Endometrial microvascular endothelial cells (primary cell): ENCODE data around the gene TMEM131. TPM values are rescaled to one million over a fixed set of nuclear protein-coding genes. Genes with fewer than 3 reads are reported as not detected.
"Not testable (repeated sequence)": the region's sequence is repeated elsewhere in the genome, so short reads cannot be mapped to it uniquely, and the experiment has no call there.

Experiments
- in situ Hi-C: cut with HindIII; loops from 2 replicates; pipeline ENCODE4 v1.10.0; 2017; ENCODE audit warnings: low sequenced_read_pairs, low pct_unique_long_range_greater_than_20kb; ENCODE audit errors: inconsistent ontology term
- total RNA-seq: library from RNA; depleted of rRNA; stranded (reverse); fragments of >200 nt; gene quantifications from one replicate; pipeline ENCODE4 v1.2.3, GENCODE V29; 2015; ENCODE audit errors: inconsistent ontology term

Gene TMEM131, protein sequence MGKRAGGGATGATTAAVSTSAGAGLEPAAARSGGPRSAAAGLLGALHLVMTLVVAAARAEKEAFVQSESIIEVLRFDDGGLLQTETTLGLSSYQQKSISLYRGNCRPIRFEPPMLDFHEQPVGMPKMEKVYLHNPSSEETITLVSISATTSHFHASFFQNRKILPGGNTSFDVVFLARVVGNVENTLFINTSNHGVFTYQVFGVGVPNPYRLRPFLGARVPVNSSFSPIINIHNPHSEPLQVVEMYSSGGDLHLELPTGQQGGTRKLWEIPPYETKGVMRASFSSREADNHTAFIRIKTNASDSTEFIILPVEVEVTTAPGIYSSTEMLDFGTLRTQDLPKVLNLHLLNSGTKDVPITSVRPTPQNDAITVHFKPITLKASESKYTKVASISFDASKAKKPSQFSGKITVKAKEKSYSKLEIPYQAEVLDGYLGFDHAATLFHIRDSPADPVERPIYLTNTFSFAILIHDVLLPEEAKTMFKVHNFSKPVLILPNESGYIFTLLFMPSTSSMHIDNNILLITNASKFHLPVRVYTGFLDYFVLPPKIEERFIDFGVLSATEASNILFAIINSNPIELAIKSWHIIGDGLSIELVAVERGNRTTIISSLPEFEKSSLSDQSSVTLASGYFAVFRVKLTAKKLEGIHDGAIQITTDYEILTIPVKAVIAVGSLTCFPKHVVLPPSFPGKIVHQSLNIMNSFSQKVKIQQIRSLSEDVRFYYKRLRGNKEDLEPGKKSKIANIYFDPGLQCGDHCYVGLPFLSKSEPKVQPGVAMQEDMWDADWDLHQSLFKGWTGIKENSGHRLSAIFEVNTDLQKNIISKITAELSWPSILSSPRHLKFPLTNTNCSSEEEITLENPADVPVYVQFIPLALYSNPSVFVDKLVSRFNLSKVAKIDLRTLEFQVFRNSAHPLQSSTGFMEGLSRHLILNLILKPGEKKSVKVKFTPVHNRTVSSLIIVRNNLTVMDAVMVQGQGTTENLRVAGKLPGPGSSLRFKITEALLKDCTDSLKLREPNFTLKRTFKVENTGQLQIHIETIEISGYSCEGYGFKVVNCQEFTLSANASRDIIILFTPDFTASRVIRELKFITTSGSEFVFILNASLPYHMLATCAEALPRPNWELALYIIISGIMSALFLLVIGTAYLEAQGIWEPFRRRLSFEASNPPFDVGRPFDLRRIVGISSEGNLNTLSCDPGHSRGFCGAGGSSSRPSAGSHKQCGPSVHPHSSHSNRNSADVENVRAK (N-terminal part only)
- total RNA-seq = 30.9 TPM

DNA sequence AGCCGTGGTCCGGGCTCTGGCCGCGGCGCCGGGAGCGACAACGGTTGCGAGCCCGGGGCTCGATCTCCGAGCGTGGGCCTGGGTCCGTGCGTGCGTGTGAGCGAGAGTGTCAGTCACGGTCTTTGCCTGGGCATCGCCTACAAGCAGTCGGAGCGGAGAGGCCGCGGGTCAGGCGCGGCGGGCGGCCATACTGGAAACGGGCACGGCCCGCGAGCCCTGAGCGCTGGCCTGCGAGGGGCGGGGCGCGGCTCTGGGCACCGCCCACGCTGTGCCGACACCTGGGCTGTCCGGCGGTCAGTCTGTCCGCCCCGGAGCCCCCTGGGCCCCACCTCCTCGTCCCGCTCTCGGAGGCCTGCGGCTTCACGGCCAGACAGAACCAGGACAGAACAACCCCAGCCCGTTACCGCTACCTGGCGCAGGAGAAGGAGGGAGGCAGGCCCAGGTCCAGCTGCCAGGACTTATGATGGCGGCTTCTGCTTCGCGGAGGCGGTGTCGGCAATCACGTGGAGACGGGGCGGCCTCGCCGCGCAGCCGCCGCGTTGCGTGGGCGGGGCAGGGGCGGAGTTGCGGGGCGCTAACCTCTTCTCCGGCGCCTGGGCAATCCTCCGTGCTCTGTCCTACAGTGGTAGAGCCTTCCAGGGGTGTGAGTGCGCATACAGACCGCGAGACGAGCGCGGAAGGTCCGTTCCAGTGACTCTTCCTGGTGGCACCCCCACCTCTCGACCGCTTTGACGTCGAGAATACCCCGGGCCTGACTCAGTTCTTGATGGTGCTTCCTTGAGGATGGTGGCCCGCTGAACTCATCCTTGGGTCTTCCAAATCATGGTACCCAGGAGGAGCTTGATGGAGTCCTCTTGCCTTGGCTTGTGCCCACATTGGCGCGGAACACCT lies at the start of gene TMEM131:
TMEM131 (minus strand) TSS at position 215 of the 891 bp plus-strand sequence. CDS start 286 bp downstream, outside the sequence.
- in situ Hi-C loops = no loop called here

DNA sequence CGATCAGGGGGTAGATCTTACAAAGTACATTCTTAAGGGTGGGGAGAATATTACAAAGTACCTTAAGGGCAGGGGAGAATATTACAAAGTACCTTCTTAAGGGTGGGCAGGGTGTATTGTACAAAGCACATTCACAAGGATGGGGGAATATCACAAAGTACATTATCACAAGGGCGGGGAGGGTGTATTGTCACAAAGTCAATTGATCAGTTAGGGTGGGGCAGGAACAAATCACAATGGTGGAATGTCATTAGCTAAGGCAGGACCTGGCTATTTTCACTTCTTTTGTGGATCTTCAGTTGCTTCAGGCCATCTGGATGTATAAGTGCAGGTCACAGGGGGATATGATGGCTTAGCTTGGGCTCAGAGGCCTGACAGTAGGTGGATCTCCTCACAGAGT lies 49.0 kb upstream of the TMEM131 start:
- in situ Hi-C loops = not testable (repeated sequence)

DNA sequence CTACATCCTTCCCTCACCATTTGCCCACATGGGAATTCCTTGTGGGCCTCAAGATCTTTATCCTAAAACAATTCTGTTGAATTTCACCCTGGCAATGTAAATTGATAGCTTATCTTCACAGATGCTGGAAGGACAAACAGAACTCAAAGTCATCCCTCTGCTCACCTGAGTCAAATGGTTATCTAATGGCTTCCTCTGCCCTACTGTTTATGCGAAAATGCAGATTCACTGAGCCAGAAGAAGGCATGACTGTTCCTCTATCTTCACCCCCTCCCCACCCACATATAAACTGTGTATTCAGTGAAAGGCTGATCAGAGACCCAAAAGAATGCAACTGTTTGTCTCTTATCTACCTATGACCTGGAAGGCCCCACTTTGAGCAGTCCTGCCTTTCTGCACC lies 47.4 kb upstream of the TMEM131 start:
- in situ Hi-C loops = no loop called here

DNA sequence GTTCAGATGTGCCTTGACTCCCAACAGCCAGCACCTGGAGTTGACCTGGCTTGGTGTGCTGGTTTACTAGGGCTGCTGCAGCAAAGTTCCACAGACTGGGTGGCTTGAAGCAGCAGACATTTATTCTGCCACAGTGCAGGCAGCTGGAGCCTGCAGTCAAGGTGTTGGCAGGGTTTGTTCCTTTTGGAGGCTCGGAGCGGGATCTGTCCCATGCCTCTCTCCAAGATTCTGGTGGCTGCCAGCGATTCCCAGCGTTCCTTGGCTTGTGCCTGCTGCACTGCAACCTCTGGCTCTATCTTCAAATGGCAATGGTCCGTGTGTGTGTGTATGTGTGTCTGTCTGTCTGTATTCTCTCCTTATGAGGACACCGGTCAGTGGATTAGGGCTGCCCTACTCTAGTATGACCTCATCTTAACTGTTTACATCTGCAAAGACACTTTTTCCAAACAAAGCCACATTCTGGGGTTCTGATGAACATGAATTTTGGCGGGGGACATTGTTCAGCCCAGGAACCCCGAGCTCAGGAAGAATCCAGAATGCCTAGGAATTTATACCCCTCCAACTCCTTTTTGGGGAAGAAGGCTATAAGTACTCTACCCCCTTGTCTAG lies 44.7 kb upstream of the TMEM131 start:
- in situ Hi-C loops = no loop called here

DNA sequence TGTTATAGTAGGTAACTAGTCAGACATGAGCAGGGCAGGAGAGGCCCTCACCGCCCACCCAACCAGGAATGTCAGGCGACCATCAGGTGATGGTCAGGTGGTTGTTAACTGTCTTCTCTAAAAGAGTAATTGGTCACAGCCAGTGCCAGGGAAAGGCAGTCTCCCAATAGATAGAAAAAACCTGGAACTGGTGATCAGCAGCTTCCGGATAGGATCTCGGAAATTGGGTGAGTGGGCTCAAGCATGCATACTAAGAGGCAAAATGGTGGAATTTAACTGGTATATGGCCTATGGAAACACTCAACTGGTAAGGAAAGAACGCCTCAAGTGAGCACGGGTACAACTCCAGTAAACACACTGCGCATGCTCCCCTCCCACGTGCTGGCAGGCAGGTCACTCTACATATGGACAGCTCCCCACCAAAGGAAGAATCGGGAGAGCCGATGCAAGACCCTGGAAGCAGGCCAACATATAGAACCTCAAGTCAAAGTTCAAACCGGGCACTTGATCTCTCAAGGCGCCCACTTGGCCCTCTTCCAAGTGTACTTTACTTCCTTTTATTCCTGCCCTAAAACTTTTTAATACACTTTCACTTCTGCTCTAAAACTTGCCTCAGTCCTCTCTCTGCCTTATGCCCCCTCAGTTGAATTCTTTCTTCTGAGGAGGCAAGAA lies 43.5 kb upstream of the TMEM131 start:
- in situ Hi-C loops = no loop called here

DNA sequence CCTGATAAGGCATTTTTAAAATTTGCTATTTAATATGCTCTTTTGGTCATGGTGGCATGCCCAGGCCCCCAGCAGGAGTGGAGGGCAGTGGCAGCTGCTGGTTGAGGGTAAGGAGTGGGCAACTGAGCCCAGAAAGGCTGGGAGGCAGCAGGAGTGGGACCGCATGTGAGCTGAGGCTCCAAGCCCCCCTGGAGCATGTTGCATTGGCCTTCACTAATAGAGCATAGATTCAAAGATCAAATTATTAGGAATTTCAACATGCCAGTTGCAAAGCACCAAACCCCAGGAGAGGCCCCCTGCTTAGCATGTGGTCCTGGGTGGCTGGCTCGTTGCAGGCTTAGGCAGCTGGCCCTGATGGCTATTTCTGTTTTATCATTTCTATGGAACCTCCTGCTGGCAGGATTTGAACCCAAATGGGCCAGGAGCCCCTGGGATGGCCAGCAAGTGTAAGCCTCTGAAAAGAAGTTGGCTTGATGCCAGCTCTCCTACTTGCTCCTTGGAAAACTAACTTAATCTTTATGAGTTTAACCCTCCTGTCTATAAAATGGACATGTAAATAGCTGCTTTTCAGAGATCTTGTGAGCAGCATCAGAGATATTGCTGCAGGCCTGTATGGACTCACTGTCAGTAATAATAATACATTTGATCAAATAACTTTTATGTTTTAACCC lies 42.1 kb upstream of the TMEM131 start:
- in situ Hi-C loops = no loop called here

DNA sequence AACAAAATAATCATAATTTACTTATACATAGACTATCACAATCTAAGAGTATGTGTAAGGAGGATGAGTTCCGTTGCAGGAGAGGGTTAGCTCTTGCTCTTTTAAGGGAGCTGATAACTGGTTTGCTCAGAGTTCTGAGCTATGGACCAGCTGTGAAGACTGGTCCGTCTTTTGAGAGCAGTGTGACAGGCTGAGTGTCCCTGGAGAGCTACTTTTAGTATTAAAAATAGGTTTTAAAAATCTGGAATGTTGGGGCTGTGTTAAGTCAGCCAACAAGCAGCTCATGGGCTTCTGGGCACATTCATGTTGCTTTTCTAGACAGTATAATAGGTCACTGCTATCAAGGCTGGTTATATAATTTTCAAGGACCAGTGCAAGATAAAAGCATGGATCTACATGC lies 41.5 kb upstream of the TMEM131 start:
- in situ Hi-C loops = no loop called here

DNA sequence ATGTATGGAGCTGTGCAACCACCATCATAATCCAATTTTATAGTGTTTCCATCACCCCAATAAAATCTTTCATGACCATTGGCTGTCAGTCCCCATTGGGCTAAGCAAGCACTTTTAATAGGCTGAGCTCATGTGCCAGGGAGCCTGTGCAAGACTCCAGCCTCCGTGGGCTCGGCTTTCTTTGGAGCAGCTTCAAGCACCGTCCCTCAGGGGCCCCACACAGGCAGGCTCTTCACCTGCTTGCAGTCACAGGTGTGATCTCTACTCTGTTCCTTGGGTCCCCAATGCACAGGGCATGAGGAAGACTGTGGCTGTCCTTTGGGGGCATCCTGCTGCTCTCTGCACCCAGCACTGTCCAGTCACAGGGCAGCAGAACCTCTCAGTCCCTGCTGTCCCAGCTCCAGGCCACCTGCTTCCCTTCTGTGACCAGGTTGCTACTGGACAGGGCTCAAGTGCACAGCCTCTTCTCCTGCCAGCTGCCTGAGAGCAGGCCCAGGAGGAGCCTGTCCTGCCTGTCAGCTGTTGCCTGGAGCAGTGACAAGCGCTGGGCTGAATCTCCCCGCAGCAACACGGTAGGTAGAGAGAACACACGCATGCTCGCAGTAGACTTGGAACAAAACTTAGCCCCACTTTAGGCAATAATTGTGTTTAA lies 40.7 kb upstream of the TMEM131 start:
- in situ Hi-C loops = no loop called here

DNA sequence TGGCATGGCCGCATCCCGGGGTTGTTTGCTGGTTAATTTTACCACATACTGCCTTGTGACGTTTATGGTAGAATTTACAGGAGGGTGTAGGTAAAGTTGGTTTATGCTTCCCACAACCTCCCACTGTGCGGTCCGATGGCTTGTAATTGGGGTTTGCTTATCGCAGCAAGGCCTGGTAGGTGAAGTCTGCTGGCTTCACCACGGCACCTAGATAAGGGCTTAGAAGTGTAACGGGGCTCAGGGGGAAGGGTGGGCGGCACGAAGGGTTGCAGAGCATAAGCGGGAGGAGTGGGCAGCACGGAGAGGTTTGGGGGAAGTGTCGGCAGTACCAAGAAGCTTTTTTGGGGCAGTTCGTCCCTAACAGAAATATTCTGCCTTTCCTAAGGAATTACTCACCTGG lies 39.0 kb upstream of the TMEM131 start:
- in situ Hi-C loops = no loop called here

DNA sequence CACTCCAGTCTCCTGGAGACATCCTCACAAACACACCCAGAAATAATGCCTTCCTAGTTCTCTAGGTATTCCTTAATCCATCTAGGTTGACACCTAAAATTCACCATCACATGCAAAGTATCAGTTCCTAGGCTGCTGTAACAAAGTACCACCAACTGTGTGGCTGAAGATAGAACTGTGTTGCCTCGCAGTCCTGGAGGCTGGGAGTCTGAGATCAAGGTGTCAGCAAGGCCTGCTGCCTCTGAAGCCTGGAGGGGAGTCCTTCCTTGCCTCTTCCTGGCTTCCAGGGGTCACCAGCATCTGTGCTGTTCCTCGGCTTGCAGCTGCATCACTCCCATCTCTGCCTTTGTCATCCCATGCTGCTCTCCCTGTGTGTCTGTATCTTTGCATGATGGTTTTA lies 36.3 kb upstream of the TMEM131 start:
- in situ Hi-C loops = no loop called here

DNA sequence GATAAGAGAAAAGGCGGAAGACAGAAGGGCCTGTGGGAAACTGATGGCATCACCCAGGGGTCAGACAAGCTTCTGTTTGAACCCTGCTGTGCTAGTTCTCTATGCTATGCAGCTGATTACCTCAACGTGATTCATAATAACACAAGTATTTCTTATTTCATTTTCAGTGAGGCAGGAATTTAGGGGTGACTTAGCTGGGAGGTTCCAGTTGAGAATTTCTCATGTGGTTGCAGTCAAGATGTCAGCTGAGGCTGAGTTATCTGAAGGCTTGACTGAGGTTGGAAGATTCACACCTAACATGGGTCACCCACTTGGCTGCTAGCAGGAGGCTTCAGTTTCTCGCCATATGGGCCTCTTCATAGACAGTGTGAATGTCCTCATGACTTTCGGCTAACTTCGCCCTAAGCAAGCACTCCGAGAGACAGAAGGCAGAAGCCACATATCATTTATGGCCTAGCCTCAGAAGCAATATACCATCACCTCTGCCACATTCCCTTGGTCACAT lies 34.0 kb upstream of the TMEM131 start:
- in situ Hi-C loops = no loop called here

DNA sequence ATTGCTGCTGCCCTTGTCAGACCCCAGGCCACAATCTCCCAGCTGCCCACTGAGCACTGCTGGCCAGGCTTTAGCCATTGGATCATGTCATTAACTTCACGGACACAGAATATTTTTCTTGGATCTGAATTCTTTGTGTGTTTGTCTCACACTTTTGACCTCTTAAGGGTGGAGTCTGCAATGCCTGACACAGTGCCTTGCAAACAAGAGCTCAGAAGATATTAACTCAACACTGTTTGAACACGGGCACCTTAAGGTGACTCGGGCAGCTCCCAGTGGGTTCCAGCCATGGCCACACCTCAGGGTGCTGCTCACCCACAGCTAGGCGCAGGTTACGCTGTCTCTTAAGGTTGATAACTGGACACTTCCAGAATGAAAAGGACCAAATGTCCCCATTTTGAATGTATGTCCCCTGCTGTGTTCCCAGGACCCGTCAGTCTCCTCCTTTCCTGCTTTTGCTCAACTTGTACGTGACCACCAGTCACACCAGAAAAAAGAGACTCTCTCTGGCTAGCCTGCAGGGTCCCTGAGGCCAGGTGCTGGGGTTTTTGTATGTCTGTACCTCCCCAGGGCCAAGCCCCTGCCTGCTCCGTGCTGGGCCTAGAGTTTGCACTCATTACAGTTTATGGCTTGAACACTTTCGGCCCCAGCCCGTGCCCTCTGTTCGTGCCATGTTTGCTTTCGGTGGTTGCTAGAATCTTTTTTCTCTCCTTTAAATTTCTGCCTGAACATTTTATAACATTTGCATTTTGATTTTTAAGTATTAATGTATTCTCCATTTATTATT lies 33.4 kb upstream of the TMEM131 start:
- in situ Hi-C loops = no loop called here

DNA sequence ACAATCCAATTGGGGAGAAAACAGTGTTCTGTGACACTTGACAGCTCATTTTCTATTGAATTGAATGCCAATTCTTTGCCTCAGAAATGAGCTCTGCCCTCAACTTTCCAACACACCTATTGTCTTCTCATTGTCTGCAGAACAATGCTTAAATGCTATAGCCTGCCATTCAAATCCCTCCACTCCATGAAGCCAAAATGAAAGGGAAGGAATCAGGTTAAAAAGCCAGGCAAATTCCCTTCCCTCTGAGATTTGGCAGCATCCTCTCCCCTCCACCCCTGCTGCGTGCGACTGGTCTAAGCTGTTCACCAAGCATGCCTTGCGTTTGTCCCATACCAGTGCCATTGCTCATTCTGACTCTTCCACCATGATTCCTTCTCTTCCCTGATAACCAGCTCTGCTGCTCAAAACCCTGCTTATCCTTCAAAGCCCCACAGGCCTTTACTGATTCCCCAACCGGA lies 32.4 kb upstream of the TMEM131 start:
- in situ Hi-C loops = no loop called here

DNA sequence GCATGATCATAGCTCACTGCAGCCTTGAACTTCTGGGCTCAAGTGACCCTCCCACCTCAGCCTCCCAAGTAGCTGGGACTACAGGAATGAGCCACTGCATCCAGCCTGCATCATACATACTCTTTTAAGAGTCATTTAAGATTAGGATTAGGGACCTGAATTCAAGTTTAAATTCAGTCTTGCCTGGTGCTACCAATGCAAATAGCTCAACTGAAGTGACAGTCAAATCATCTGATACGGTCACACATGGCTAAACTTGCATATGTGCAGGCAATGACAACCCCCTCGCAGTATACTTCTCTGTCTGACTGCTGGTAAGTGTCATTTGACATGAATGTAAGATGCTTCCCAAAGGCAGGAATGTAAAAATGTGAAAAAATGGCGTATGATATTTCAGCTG lies 31.8 kb upstream of the TMEM131 start:
- in situ Hi-C loops = no loop called here

DNA sequence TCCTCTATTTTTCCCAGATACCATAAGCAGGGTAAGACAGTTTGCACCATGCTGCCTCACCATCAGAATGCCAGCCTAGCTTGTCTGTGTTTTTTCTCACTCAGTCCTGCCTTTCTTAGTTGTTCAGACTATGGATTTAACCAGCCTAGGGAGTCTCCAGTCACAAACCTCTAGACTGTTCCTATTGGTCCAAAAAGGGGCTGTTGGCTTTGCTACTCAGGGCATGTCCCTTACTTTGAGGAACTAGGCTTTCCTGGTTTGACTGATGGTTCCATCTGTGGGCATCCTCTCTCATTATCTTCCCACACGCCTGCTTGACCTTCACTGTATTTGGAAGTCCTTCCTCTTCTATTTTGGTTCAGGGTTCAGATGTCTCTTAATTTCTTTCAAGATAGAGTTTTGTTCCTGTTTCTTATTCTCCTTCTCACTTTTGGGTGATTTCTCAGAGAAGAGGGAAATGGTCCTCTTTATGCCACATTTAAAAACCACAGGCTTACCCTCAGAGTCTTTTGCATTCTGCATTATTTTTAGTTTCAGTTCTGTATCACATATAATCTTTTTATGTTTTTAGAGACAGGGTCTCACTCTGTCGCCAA lies 31.3 kb upstream of the TMEM131 start:
- in situ Hi-C loops = no loop called here
